Activated T-cell treated with anti-CD3 and anti-CD28 coated beads, Interleukin-2, amount 50 U/mL, for 4 hours (primary cell): ENCODE results near the gene SH3PXD2A. TPM values are rescaled to one million over a fixed set of nuclear protein-coding genes. Genes with fewer than 3 reads are reported as not detected.
"Not testable (repeated sequence)": the region's sequence is repeated elsewhere in the genome, so short reads cannot be mapped to it uniquely, and the experiment has no call there.

Source experiments
- ATAC-seq, 2 donors: fragments of 200-7000 bp; cut with Tn5 transposase; one replicate each; pipeline ENCODE4 v1.10.0; 2021
- DNase-seq: peaks from one replicate; pipeline ENCODE4 v3.0.0-alpha.2; 2020
- H3K27me3 Mint-ChIP-seq: one replicate; pipeline ENCODE4 v1.8.0; 2021; ENCODE audit warnings: low read depth, mixed read lengths
- H3K36me3 Mint-ChIP-seq: one replicate; pipeline ENCODE4 v1.8.0; 2022; ENCODE audit warnings: mixed read lengths; ENCODE audit not compliant: insufficient read depth
- H3K4me1 Mint-ChIP-seq: one replicate; pipeline ENCODE4 v1.8.0; 2021; ENCODE audit warnings: low read depth, mixed read lengths
- H3K4me3 Mint-ChIP-seq: one replicate; pipeline ENCODE4 v1.8.0; 2021; ENCODE audit warnings: mild to moderate bottlenecking, moderate library complexity, mixed read lengths
- H3K9me3 Mint-ChIP-seq: one replicate; pipeline ENCODE4 v1.8.0; 2021; ENCODE audit warnings: mixed read lengths
- total RNA-seq, 3 donors: library from RNA; stranded (reverse); gene quantifications; one replicate each; pipeline ENCODE4 v1.2.1, GENCODE V29; 2021

SH3PXD2A gene
- total RNA-seq, 3 donors from 2014 or later: 2.4 to 2.8 (median 2.4) TPM

GRCh38 chr10:103612462-103613365, 242.7 kb downstream of the SH3PXD2A start:
- H3K9me3 Mint-ChIP-seq: no peaks in the 10 kb centered on the region
- H3K4me1 Mint-ChIP-seq: no peaks in the 10 kb centered on the region
- H3K27me3 Mint-ChIP-seq: no peaks in the 10 kb centered on the region
- DNase-seq (no peak), ATAC-seq (no peak)
- no peak overlapping the region for H3K4me3 Mint-ChIP-seq
- no peaks in the 10 kb centered on the region for H3K36me3 Mint-ChIP-seq

- no peak for DNase-seq
- no peak for ATAC-seq
- Mint-ChIP-seq H3K36me3 (no peaks in the 10 kb centered on the region), H3K4me3 (no peak overlapping the region), H3K4me1 (no peaks in the 10 kb centered on the region), H3K27me3 (no peaks in the 10 kb centered on the region), H3K9me3 (no peaks in the 10 kb centered on the region)
These were observed 244.4 kb downstream of the SH3PXD2A start for GRCh38 chr10:103610921-103611511.

- no peaks in the 10 kb centered on the region for H3K36me3 Mint-ChIP-seq
- H3K27me3 Mint-ChIP-seq: no peaks in the 10 kb centered on the region
- no peaks in the 10 kb centered on the region for H3K9me3 Mint-ChIP-seq
- no peaks in the 10 kb centered on the region for H3K4me1 Mint-ChIP-seq
- no peak for ATAC-seq
- DNase-seq: no peak
- H3K4me3 Mint-ChIP-seq: no peak overlapping the region
These were observed 245.3 kb downstream of the SH3PXD2A start for GRCh38 chr10:103610083-103610472.

GRCh38 chr10:103609231-103610082, 245.9 kb downstream of the SH3PXD2A start:
- no peak for ATAC-seq
- H3K4me1 Mint-ChIP-seq: no peaks in the 10 kb centered on the region

GRCh38 chr10:103608056-103608455, 247.3 kb downstream of the SH3PXD2A start:
- not testable (repeated sequence) for H3K36me3 Mint-ChIP-seq, ATAC-seq, H3K4me3 Mint-ChIP-seq, H3K9me3 Mint-ChIP-seq, DNase-seq, H3K4me1 Mint-ChIP-seq, H3K27me3 Mint-ChIP-seq

More at GRCh38 chr10:103609231-103610082, 245.9 kb downstream of the SH3PXD2A start:
- H3K27me3 Mint-ChIP-seq: no peaks in the 10 kb centered on the region
- H3K9me3 Mint-ChIP-seq: no peaks in the 10 kb centered on the region
- no peak overlapping the region for H3K4me3 Mint-ChIP-seq
- no peak for DNase-seq
- no peaks in the 10 kb centered on the region for H3K36me3 Mint-ChIP-seq

GRCh38 chr10:103607051-103607450, 248.3 kb downstream of the SH3PXD2A start:
- H3K4me3 Mint-ChIP-seq, ATAC-seq: not testable (repeated sequence)

GRCh38 chr10:103606097-103606438, 249.3 kb downstream of the SH3PXD2A start:
- H3K4me3 Mint-ChIP-seq, H3K4me1 Mint-ChIP-seq, H3K36me3 Mint-ChIP-seq, H3K27me3 Mint-ChIP-seq, H3K9me3 Mint-ChIP-seq, ATAC-seq, DNase-seq: not testable (repeated sequence)

More at GRCh38 chr10:103607051-103607450, 248.3 kb downstream of the SH3PXD2A start:
- not testable (repeated sequence) for DNase-seq, H3K36me3 Mint-ChIP-seq, H3K27me3 Mint-ChIP-seq, H3K4me1 Mint-ChIP-seq, H3K9me3 Mint-ChIP-seq

- Mint-ChIP-seq H3K4me3 (no peak overlapping the region), H3K27me3 (no peaks in the 10 kb centered on the region), H3K4me1 (no peaks in the 10 kb centered on the region), H3K36me3 (peaks cover 3% of the 10 kb centered on the region), H3K9me3 (no peaks in the 10 kb centered on the region)
- peak; percentile 28 for DNase-seq
- ATAC-seq: peak in 1 of 2 donors; percentile 46
These were observed 249.8 kb downstream of the SH3PXD2A start for GRCh38 chr10:103605359-103606096.

- Mint-ChIP-seq H3K27me3 (no peaks in the 10 kb centered on the region), H3K36me3 (peaks cover 3% of the 10 kb centered on the region), H3K4me1 (no peaks in the 10 kb centered on the region), H3K4me3 (no peak overlapping the region), H3K9me3 (no peaks in the 10 kb centered on the region)
- ATAC-seq (no peak), DNase-seq (no peak)
These were observed 252.0 kb downstream of the SH3PXD2A start for GRCh38 chr10:103603382-103603781.

GRCh38 chr10:103602852-103603155, 252.6 kb downstream of the SH3PXD2A start:
- no peak overlapping the region for H3K4me3 Mint-ChIP-seq
- DNase-seq: no peak

GRCh38 chr10:103602028-103602851, 253.1 kb downstream of the SH3PXD2A start:
- no peak overlapping the region for H3K4me3 Mint-ChIP-seq
- ATAC-seq: no peak
- H3K9me3 Mint-ChIP-seq: no peaks in the 10 kb centered on the region
- no peaks in the 10 kb centered on the region for H3K27me3 Mint-ChIP-seq
- H3K4me1 Mint-ChIP-seq: no peaks in the 10 kb centered on the region
- DNase-seq: no peak
- H3K36me3 Mint-ChIP-seq: peaks cover 3% of the 10 kb centered on the region

More at GRCh38 chr10:103602852-103603155, 252.6 kb downstream of the SH3PXD2A start:
- Mint-ChIP-seq H3K4me1 (no peaks in the 10 kb centered on the region), H3K36me3 (peaks cover 3% of the 10 kb centered on the region), H3K27me3 (no peaks in the 10 kb centered on the region), H3K9me3 (no peaks in the 10 kb centered on the region)
- no peak for ATAC-seq

GRCh38 chr10:103600956-103601569, 254.3 kb downstream of the SH3PXD2A start:
- H3K9me3 Mint-ChIP-seq: no peaks in the 10 kb centered on the region
- ATAC-seq: no peak
- H3K4me3 Mint-ChIP-seq: no peak overlapping the region
- no peaks in the 10 kb centered on the region for H3K27me3 Mint-ChIP-seq
- H3K4me1 Mint-ChIP-seq: no peaks in the 10 kb centered on the region
- peaks cover 3% of the 10 kb centered on the region for H3K36me3 Mint-ChIP-seq
- DNase-seq: no peak

- no peaks in the 10 kb centered on the region for H3K27me3 Mint-ChIP-seq
- ATAC-seq (no peak), DNase-seq (no peak)
These were observed 255.1 kb downstream of the SH3PXD2A start for GRCh38 chr10:103600325-103600724.

More at GRCh38 chr10:103600325-103600724, 255.1 kb downstream of the SH3PXD2A start:
- H3K4me3 Mint-ChIP-seq: no peak overlapping the region
- H3K9me3 Mint-ChIP-seq: no peaks in the 10 kb centered on the region
- no peaks in the 10 kb centered on the region for H3K4me1 Mint-ChIP-seq
- peaks cover 3% of the 10 kb centered on the region for H3K36me3 Mint-ChIP-seq
